Endothelial cell of umbilical vein (primary cell): ENCODE measurements around the gene DMD. TPM values are rescaled to one million over a fixed set of nuclear protein-coding genes. Genes with fewer than 3 reads are reported as not detected.

ENCODE experiments used
- BruUV-seq: library from RNA; stranded (reverse); fragments of 400-500 nt; replicated peaks from 2 replicates; lab custom pipeline; 2021; lab: Mats Ljungman, UMichigan
- CTCF ChIA-PET: fragments of 300-600, 350-600 bp; sonication (Branson Sonifier 250); formaldehyde crosslinking; loops from one replicate; lab custom pipeline; 2021; ENCODE audit warnings: antibody characterized with exemption, inconsistent platforms; lab: Charles Lee
- POLR2A ChIA-PET: fragments of 300-600, 350-600 bp; sonication (Branson Sonifier 250); formaldehyde crosslinking; loops from one replicate; lab custom pipeline; 2021; ENCODE audit warnings: antibody characterized with exemption, inconsistent platforms; lab: Charles Lee
- DNase-seq: peaks from one replicate; pipeline ENCODE4 v3.0.0-alpha.2; 2011; ENCODE audit warnings: low read depth, low spot score
- FAIRE-seq: peaks from 2 replicates; lab custom pipeline; 2011; peaks lifted over from hg19 to GRCh38; lab: Jason Lieb, UNC
- H2AFZ ChIP-seq: 2 replicates; pipeline ENCODE4 v1.6.0; 2012; ENCODE audit warnings: low read depth, low read length, control low read depth, inconsistent platforms
- H3K27ac ChIP-seq: 2 replicates; pipeline ENCODE4 v1.5.1; 2011; ENCODE audit warnings: low read depth, mild to moderate bottlenecking, control low read depth, low read length, moderate library complexity; ENCODE audit not compliant: insufficient read depth
- H3K27me3 ChIP-seq, 2 experiments: 2 replicates each; pipeline versions ENCODE4 v1.6.0 to v1.6.1; 2011; ENCODE audit warnings: low read length in 2 of 2, mixed read lengths in 1 of 2; ENCODE audit not compliant: control insufficient read depth in 2 of 2, insufficient read depth in 2 of 2
- H3K36me3 ChIP-seq, 2 experiments: 2 replicates in 1 of 2; 3 replicates in 1 of 2; pipeline ENCODE4 v1.5.1; 2011; ENCODE audit warnings: low read length in 2 of 2, mild to moderate bottlenecking in 1 of 2, moderate library complexity in 1 of 2; ENCODE audit not compliant: control insufficient read depth in 2 of 2, insufficient read depth in 2 of 2; ENCODE audit errors: extremely low read depth in 1 of 2
- H3K4me1 ChIP-seq: 3 replicates; pipeline ENCODE4 v1.5.1; 2011; ENCODE audit warnings: mild to moderate bottlenecking, low read length; ENCODE audit not compliant: control insufficient read depth, insufficient read depth; ENCODE audit errors: extremely low read depth
- H3K4me2 ChIP-seq: 2 replicates; pipeline ENCODE4 v1.6.1; 2011; ENCODE audit warnings: low read length, control low read depth, mixed read lengths; ENCODE audit not compliant: insufficient read depth
- H3K4me3 ChIP-seq, 3 experiments: fragments of 200-600 bp in 1 of 3; sonication (generic), shearing (Covaris generic) in 1 of 3; replicated peaks in 1 of 3; 2 replicates each; pipeline ENCODE4 v1.5.1; 2011 to 2016; ENCODE audit warnings: control low read depth in 3 of 3, low read length in 3 of 3, mild to moderate bottlenecking in 2 of 3, inconsistent platforms in 1 of 3, low read depth in 1 of 3, moderate library complexity in 1 of 3; ENCODE audit not compliant: insufficient read depth in 1 of 3
- H3K79me2 ChIP-seq: 2 replicates; pipeline ENCODE4 v1.6.0; 2012; ENCODE audit warnings: low read length, inconsistent platforms; ENCODE audit not compliant: control insufficient read depth, insufficient read depth
- H3K9ac ChIP-seq: replicated peaks from 2 replicates; pipeline ENCODE3; 2011; ENCODE audit warnings: low read length, control low read depth; ENCODE audit not compliant: insufficient read depth; ENCODE audit errors: extremely low read depth
- H3K9me1 ChIP-seq: replicated peaks from 3 replicates; pipeline ENCODE4 v1.6.0; 2011; ENCODE audit warnings: mild to moderate bottlenecking, low read length; ENCODE audit not compliant: control insufficient read depth, insufficient read depth; ENCODE audit errors: extremely low read depth
- H3K9me3 ChIP-seq: replicated peaks from 2 replicates; pipeline ENCODE4 v1.5.1; 2012; ENCODE audit warnings: low read length, inconsistent platforms; ENCODE audit not compliant: control insufficient read depth, insufficient read depth
- H4K20me1 ChIP-seq: replicated peaks from 2 replicates; pipeline ENCODE3; 2011; ENCODE audit warnings: mild to moderate bottlenecking, low read length; ENCODE audit not compliant: control insufficient read depth, insufficient read depth; ENCODE audit errors: extremely low read depth
- CTCF ChIP-seq, 2 donors: IDR thresholded peaks; 1 replicate in 1 of 2; 2 replicates in 1 of 2; pipeline ENCODE4 v1.5.1; 2011; ENCODE audit warnings: low read length in 2 of 2, mild to moderate bottlenecking in 2 of 2, moderate library complexity in 2 of 2, control low read depth in 1 of 2, inconsistent platforms in 1 of 2, low read depth in 1 of 2; ENCODE audit not compliant: insufficient read depth in 1 of 2; ENCODE audit errors: extremely low read depth in 1 of 2
- EZH2 ChIP-seq: IDR thresholded peaks from 2 replicates; pipeline ENCODE4 v1.6.1; 2012; ENCODE audit warnings: borderline replicate concordance, low read depth, mild to moderate bottlenecking, moderate library complexity, low read length, inconsistent platforms; ENCODE audit not compliant: severe bottlenecking
- FOS ChIP-seq: IDR thresholded peaks from 2 replicates; pipeline ENCODE4 v1.6.1; 2011; ENCODE audit warnings: mild to moderate bottlenecking, low read length, moderate library complexity, borderline replicate concordance; ENCODE audit not compliant: insufficient read depth
- GATA2 ChIP-seq: IDR thresholded peaks from 2 replicates; pipeline ENCODE4 v1.7.0; 2011; ENCODE audit warnings: low read depth, mild to moderate bottlenecking, moderate library complexity, mixed read lengths, low read length; ENCODE audit not compliant: insufficient read length, insufficient read depth
- JUN ChIP-seq: IDR thresholded peaks from 2 replicates; pipeline ENCODE4 v1.6.1; 2011; ENCODE audit warnings: borderline replicate concordance, low read depth; ENCODE audit not compliant: insufficient read length, insufficient read depth
- MYC ChIP-seq: IDR thresholded peaks from one replicate; pipeline ENCODE4 v1.6.1; 2011; ENCODE audit warnings: mild to moderate bottlenecking, low read depth, low read length
- POLR2A ChIP-seq: IDR thresholded peaks from 2 replicates; pipeline ENCODE4 v1.6.1; 2012; ENCODE audit warnings: low read depth, mild to moderate bottlenecking, control low read depth, low read length
- POLR2AphosphoS5 ChIP-seq: IDR thresholded peaks from 2 replicates; pipeline ENCODE4 v1.6.1; 2012; ENCODE audit warnings: low read depth, mild to moderate bottlenecking, control low read depth, low read length, moderate library complexity; ENCODE audit not compliant: insufficient read depth
- dilution Hi-C: fragments of 300-500 bp; cut with MboI; formaldehyde crosslinking; loops from one replicate; pipeline ENCODE4 v1.15.0; 2019; ENCODE audit warnings: low sequenced_read_pairs; ENCODE audit not compliant: extremely low pct_ligation_motif_present
- intact Hi-C: fragments of 100-400 bp; cut with micrococcal nuclease; formaldehyde crosslinking; loops from one replicate; pipeline ENCODE4 v1.10.0; 2022
- polyA plus RNA-seq, 4 experiments: library from polyadenylated mRNA; depleted of rRNA in 3 of 4; stranded (reverse) in 3 of 4; unstranded in 1 of 4; fragments of >200 nt; gene quantifications; 2 replicates each; pipeline versions ENCODE4 v1.2.1 to v1.2.3, GENCODE V29; 2011 to 2012; ENCODE audit warnings: missing spikeins in 1 of 4
- total RNA-seq: library from RNA; stranded (reverse); gene quantifications from 2 replicates; pipeline ENCODE4 v1.2.3, GENCODE V29; 2021

The DMD gene
- total and polyA plus RNA-seq, 2 donors (not counting 3 experiments of a cell fraction or from before 2014, with no cell fraction given), result 7.3 to 9.0 TPM

GRCh38 chrX:31836479-31836878 lies 1374.9 kb downstream of the DMD start:
- no TSS peak for BruUV-seq
- Histone ChIP-seq H3K79me2 (no peaks in the 10 kb centered on the region), H3K27ac (no peak overlapping the region), H3K4me3 (no peak overlapping the region), H3K9me3 (no peaks in the 10 kb centered on the region), H3K27me3 (peaks cover 0 to 6% of the 10 kb centered on the region in 2 experiments), H3K4me2 (no peak overlapping the region), H3K4me1 (peaks cover 6% of the 10 kb centered on the region), H3K9ac (no peak overlapping the region), H4K20me1 (no peaks in the 10 kb centered on the region), H2AFZ (no peak overlapping the region), H3K9me1 (no peaks in the 10 kb centered on the region), H3K36me3 (no peaks in the 10 kb centered on the region)
- CTCF ChIA-PET, result interaction anchor here (1.1 kb wide), 1 partner anchor 800 kb away, joined by 3 read pairs; no protein-coding TSS in a partner anchor
- intact Hi-C loops, result loop anchor here (10.0 kb wide), 1 partner anchor 632 kb away; no protein-coding TSS in a partner anchor
- POLR2A ChIA-PET, result no interaction called here
- DNase-seq (peak; percentile 6), FAIRE-seq (no peak)
- dilution Hi-C loops, result no loop called here
- TF ChIP-seq JUN (no peak), GATA2 (no peak), POLR2A (no peak), POLR2AphosphoS5 (no peak), MYC (no peak), EZH2 (no peak), FOS (no peak), CTCF (IDR thresholded peaks at IDR 0.05; ENCODE audit: extremely low read depth in 1 of 2, insufficient read depth in 1 of 2, low read depth in 1 of 2, low read length in 2 of 2) (no peak)
